HG03196 (cell line): ENCODE measurements around the gene HOXA2.
A peak's percentile ranks its signal among the peaks of the same experiment; 100 is the strongest.

Experiments used
- ATAC-seq: cut with Tn5 transposase; IDR thresholded peaks from one replicate; pipeline ENCODE4 v1.9.1; 2021; ENCODE audit not compliant: unreplicated experiment

HOXA2 gene

DNA sequence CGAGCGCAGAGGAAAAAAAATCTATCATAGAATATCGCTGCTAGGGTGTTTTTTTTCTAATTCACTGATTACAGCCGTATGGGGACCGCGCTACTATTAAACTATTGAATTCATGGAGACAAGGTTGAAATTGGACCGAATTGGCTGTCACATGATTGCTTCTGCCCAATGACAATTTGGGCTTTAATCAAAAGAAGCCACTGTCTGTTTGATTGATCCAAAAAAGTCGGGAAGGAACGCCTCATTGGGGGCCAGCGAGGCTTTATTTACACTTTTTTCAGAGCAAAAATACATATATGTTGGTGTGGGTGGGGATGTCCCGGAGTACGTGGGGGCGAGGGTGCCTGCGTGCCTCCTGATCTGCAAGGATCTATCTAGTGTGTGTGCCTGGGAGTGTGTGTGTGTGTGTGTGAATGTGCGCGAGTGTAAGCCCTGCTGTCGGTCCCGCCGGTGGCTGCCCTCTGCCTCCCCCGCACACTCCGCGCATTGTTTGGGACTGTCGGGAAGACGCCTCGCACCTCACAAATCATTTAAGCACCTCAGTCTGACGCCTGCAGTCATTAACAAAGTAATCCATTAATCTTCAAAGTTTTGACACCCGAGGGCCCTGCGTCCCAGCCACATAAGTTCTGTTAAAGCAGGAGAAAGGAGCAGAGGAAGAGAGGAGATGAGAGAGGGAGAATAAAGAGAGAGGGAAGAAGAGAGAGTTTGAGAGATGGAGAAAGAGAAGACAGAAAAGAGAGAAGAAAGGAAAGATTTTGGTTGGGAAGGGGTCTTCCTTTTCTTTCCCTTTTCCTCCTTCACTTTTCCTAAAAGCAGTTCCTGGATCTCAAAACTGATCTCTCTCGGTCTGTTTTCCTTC, at the start of gene HOXA2:
Gene HOXA2 (minus strand): TSS at position 103 of the 862 bp plus-strand sequence. CDS start 183 bp downstream, outside the sequence.
- no peak for ATAC-seq

- ATAC-seq = no peak
These were observed 49.0 kb upstream of the HOXA2 start for GRCh38 chr7:27151341-27151930.

DNA sequence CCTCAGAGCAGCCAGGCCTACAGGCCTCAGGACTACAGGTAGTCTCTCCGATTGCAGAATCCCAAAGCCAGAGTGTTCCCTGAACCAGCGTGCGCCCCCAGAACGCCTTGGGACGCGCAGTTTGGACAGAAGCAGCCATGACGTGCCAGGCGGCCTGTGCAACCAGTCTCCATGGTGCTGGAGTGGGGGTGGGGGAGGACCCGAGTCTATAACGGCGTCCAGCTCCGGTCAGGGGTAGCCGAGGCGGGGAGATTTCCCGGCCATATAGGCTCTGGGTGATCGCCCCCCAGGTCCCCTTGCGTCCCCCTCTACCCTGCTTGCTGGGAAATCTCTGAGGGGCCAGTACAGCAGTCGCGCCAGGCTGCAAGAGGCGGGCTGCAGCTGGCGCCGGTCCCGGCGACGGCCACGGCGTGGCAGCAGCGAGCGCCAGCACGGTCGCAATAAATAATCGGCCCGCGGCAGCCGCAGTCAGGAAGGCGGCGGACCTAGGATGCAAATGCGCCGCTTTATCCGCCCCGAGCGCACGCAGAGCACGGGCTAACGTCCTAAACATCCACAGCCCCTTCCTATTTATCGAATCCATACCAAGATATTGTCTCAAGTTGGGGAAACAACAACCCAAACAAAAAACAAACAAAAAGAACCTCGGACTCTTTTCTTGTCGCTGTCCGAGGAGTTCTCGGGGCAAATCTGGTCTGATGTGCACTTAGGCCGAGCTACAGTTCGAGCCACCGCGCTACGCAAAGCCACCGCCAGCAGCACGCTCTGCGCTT, 48.3 kb upstream of the HOXA2 start:
- peak; percentile 54 for ATAC-seq

GRCh38 chr7:27149842-27150567, 47.5 kb upstream of the HOXA2 start:
- no peak for ATAC-seq

- ATAC-seq = no peak
These were observed 46.5 kb upstream of the HOXA2 start for GRCh38 chr7:27148756-27149641.

DNA sequence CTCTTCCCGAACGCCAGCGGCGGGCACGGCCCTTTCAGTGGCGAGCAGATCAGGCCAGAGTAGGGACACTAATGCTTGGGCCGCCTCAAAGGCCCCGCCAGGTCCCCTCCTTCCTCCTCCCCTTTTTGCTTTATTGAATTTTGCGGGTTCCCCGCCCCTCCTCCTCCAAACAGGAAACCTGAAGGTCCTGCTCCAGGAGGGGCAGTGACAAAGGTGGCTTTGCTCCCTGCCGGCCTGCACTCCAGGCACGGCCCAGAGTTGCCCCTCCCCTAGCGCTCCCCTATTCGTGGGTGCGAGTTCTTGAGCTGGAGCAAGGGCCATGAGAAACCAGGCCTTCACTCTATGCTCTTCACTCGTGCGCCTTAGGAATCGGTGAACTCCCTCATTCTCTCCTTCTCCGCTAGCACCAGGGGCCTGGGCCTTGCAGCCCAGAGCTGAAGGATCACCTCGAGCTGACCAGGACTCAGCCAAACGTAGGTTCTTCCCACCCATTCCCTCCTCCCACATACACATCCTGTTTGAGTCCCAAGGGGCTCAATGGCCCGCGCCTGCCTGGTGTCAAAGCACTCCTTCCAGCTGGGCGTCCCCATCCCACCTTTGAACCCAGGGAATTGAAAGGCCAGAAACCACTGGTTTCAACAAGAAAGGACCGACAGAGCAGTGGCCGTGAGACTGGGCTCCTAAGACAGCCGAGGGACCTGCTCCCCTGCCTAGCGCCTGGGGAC, 45.7 kb upstream of the HOXA2 start:
- ATAC-seq = no peak

GRCh38 chr7:27147199-27148030, 44.9 kb upstream of the HOXA2 start, which contains the start of gene HOXA6:
TSS of gene HOXA6 (minus strand) at chr7:27147774. CDS start at chr7:27147749, 25 bp downstream.
- ATAC-seq = no peak

DNA sequence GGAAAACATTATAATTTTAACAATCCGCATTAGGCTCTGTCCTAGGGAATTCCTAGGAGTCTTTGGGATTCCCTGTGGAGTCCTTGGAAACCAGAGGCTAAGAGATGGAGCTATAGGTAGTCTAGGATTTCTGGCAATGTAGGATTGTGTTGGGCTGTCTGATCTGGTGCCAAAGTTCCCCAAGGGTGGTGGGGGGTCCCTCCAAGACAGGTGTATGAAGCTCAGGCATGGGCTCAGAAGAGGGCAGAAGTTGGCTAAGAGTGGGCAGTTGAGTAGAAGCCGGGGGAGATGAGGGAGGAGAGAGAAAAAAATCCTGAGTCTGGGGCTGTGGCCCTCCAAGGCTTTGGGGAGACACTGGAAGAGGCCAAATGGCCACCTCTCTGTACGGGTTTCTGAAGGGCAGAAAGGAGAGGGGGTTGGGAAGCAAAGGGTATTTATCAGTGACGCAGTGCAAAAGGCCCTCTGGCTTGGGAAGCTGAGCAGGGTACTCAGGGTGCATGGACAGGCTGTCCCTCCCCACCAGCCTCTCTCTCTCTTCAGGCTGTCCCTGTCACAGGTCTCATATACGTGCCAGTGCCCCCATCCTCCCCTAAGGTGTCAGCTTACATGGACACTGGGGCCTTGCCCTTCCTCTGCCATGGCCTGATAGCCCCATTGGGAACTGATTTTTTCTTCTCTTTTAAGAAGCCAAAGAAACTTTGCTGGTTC, 44.2 kb upstream of the HOXA2 start:
- no peak for ATAC-seq

GRCh38 chr7:27145914-27146412, 43.5 kb upstream of the HOXA2 start:
- no peak for ATAC-seq

DNA sequence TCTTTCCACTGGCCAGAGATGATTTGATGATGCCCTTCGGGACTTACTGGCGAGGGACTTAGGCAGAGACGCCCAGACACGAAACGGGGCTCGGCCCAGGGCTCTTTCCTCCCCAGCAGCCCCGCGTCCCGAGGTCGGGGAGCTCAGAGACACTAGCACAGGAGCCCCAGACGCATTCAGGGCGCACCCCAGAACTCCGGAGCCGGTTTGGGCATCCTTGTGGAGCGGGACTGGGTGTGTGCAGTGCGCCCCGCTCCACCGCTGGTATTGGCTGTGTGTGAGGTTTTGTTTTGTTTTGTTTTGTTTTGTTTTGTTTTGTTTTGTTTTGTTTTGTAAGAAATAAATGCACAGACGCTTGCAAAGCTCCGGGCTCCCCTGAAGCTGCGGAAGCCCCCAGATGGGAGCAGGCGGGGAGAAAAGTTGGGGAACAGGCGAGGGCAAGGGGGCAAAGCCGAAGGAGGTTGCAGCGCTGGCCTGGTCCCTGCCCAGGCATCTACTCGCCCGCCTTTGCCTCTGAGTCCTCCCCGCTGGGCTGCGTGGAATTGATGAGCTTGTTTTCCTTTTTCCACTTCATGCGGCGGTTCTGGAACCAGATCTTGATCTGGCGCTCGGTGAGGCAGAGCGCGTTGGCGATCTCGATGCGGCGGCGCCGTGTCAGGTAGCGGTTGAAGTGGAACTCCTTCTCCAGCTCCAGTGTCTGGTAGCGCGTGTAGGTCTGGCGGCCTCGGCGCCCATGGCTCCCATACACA, 42.9 kb upstream of the HOXA2 start:
- no peak for ATAC-seq

DNA sequence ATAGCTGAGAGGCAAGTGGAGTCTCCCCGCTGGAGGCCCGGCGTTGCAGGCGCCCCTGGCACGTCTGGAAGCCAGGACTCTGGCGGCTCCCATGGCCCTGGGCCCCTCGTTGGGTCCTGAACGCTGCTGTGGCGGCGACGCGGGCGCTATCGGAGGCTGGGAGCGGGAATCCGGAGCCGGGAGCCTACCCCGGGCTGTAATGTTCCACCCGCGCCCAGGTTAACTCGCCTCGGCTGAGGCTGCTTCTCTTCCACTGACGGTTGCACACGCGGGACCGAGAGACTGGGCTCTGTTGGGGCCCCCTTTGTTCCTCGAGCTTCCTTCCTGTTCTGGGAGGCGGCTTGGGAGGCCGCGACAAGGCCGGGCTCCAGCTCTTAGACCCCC, 42.3 kb upstream of the HOXA2 start:
- ATAC-seq = no peak

GRCh38 chr7:27143950-27144780, 41.7 kb upstream of the HOXA2 start:
- no peak for ATAC-seq

DNA sequence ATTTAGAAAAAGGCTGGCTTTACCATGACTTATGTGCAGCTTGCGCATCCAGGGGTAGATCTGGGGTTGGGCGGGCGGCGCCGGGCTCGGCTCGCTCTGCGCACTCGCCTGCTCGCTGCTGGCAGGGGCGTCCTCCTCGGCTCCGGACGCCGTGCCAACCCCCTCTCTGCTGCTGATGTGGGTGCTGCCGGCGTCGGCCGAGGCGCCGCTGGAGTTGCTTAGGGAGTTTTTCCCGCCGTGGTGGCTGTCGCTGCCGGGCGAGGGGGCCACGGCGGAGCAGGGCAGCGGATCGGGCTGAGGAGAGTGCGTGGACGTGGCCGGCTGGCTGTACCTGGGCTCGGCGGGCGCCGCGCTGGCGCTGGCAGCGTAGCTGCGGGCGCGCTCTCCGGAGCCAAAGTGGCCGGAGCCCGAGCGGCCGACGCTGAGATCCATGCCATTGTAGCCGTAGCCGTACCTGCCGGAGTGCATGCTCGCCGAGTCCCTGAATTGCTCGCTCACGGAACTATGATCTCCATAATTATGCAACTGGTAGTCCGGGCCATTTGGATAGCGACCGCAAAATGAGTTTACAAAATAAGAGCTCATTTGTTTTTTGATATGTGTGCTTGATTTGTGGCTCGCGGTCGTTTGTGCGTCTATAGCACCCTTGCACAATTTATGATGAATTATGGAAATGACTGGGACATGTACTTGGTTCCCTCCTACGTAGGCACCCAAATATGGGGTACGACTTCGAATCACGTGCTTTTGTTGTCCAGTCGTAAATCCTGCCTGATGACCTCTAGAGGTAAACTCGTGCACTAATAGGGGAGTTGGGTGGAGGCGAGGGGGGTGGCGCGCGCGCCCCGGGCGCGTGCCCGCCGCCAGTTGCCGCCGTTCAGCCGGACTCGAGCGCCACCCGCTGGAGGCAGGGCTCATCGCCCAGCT, 40.8 kb upstream of the HOXA2 start, which contains the start of gene HOXA5:
Gene HOXA5 (minus strand): TSS at position 659 of the 927 bp plus-strand sequence. CDS start 74 bp downstream, at position 585.
- ATAC-seq = no peak

DNA sequence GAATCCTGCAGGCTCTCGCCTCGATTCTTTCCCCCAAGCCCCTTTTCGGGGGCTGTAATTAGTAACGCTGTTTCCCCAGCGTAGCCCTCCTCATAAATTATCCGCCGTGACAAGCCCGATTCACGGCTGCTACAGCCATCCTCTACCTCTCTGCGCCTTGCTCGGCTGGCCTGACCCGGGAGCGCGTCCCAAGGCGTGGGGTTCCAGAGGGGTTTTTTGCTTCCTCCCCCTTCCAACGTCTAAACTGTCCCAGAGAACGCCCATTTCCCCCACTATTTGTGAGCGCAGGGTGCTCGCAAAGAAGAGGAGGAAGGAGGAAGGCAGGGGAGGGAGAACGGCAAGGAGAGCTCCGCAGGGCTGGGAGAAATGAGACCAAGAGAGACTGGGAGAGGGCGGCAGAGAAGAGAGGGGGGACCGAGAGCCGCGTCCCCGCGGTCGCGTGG, 40.1 kb upstream of the HOXA2 start:
- ATAC-seq = no peak
